BE2C (cell line): ENCODE results near the gene EMP3.

ENCODE experiments used
- DNase-seq: peaks from one replicate; pipeline ENCODE4 v3.0.0-alpha.2; 2020
- H3K27me3 ChIP-seq: fragments of 250-450 bp; sonication (Bioruptor Pico); 2 replicates; pipeline ENCODE4 v1.5.1; 2020; ENCODE audit warnings: mild to moderate bottlenecking
- H3K36me3 ChIP-seq: fragments of 250-450 bp; sonication (Bioruptor Pico); 2 replicates; pipeline ENCODE4 v1.5.1; 2020; ENCODE audit warnings: mild to moderate bottlenecking
- H3K4me1 ChIP-seq: fragments of 250-450 bp; sonication (Bioruptor Pico); 2 replicates; pipeline ENCODE4 v1.5.1; 2020
- H3K4me3 ChIP-seq: 2 replicates; pipeline ENCODE4 v1.5.1; 2011; ENCODE audit warnings: low read depth, low read length
- H3K9me3 ChIP-seq: fragments of 250-450 bp; sonication (Bioruptor Pico); 2 replicates; pipeline ENCODE4 v1.5.1; 2020
- CTCF ChIP-seq: IDR thresholded peaks from 2 replicates; pipeline ENCODE4 v1.5.1; 2012; ENCODE audit warnings: mild to moderate bottlenecking, low read depth, low read length

Gene EMP3

GRCh38 chr19:48363810-48364597 lies 38.7 kb downstream of the EMP3 start, which contains the start of the genes SYNGR4 and TMEM143:
TSS of gene SYNGR4 (plus strand) at chr19:48364367. CDS start at chr19:48365843, 1,476 bp downstream.
TSS of gene TMEM143 (minus strand) at chr19:48363940. CDS start at chr19:48363920, 20 bp downstream.
- H3K9me3 ChIP-seq, result peaks cover 5% of the 10 kb centered on the region; the same call in 1 of the 2 replicates
- H3K4me1 ChIP-seq, result peaks cover 4% of the 10 kb centered on the region
- H3K27me3 ChIP-seq, result no peaks in the 10 kb centered on the region
- no peaks in the 10 kb centered on the region for H3K36me3 ChIP-seq
- H3K4me3 ChIP-seq, result peak within 1 kb of the TSS; percentile 79
- no peak for TF ChIP-seq CTCF
- peak; percentile 99 for DNase-seq

- no peak for DNase-seq
- H3K9me3 ChIP-seq, result peaks cover 5% of the 10 kb centered on the region; the same call in 1 of the 2 replicates
- no peaks in the 10 kb centered on the region for H3K36me3 ChIP-seq
- no peak overlapping the region for H3K4me3 ChIP-seq
- peaks cover 12% of the 10 kb centered on the region for H3K4me1 ChIP-seq
- no peaks in the 10 kb centered on the region for H3K27me3 ChIP-seq
- TF ChIP-seq CTCF, result no peak
Measured at GRCh38 chr19:48364598-48365348, 39.4 kb downstream of the EMP3 start.

- no peaks in the 10 kb centered on the region for H3K36me3 ChIP-seq
- no peak for TF ChIP-seq CTCF
- no peak overlapping the region for H3K4me3 ChIP-seq
- H3K9me3 ChIP-seq, result peaks cover 5% of the 10 kb centered on the region; the same call in 1 of the 2 replicates
- peaks cover 12% of the 10 kb centered on the region for H3K4me1 ChIP-seq
- no peak for DNase-seq
- no peaks in the 10 kb centered on the region for H3K27me3 ChIP-seq
Measured at GRCh38 chr19:48365602-48366001, 40.2 kb downstream of the EMP3 start.

- peaks cover 5% of the 10 kb centered on the region; the same call in 1 of the 2 replicates for H3K9me3 ChIP-seq
- H3K4me1 ChIP-seq, result peaks cover 21% of the 10 kb centered on the region
- no peaks in the 10 kb centered on the region for H3K27me3 ChIP-seq
- TF ChIP-seq CTCF, result no peak
- no peak overlapping the region for H3K4me3 ChIP-seq
- H3K36me3 ChIP-seq, result no peaks in the 10 kb centered on the region
- no peak for DNase-seq
Measured at GRCh38 chr19:48367855-48368254, 42.5 kb downstream of the EMP3 start.

- Histone ChIP-seq H3K4me1 (peaks cover 24% of the 10 kb centered on the region), H3K36me3 (no peaks in the 10 kb centered on the region), H3K9me3 (peaks cover 5% of the 10 kb centered on the region; the same call in 1 of the 2 replicates), H3K27me3 (no peaks in the 10 kb centered on the region), H3K4me3 (no peak overlapping the region)
- TF ChIP-seq CTCF, result no peak
- DNase-seq, result peak; percentile 47
Measured at GRCh38 chr19:48368936-48369335, 43.6 kb downstream of the EMP3 start.

- no peaks in the 10 kb centered on the region for H3K9me3 ChIP-seq
- peaks cover 24% of the 10 kb centered on the region for H3K4me1 ChIP-seq
- no peak for TF ChIP-seq CTCF
- H3K4me3 ChIP-seq, result no peak overlapping the region
- H3K36me3 ChIP-seq, result no peaks in the 10 kb centered on the region
- H3K27me3 ChIP-seq, result no peaks in the 10 kb centered on the region
- DNase-seq, result peak; percentile 75
Measured at GRCh38 chr19:48370955-48371354, 45.6 kb downstream of the EMP3 start.
